Keratinocyte (primary cell): ENCODE results near the gene CEP131. TPM values are rescaled to one million over a fixed set of nuclear protein-coding genes. Genes with fewer than 3 reads are reported as not detected.

Experiments
- DNase-seq: peaks from one replicate; pipeline ENCODE4 v3.0.0-alpha.2; 2011; ENCODE audit warnings: low read depth, missing footprints, low spot score
- FAIRE-seq: peaks from 2 replicates; lab custom pipeline; 2011; peaks lifted over from hg19 to GRCh38; lab: Jason Lieb, UNC
- H2AFZ ChIP-seq: 2 replicates; pipeline ENCODE4 v1.6.0; 2012; ENCODE audit warnings: low read length, control low read depth, inconsistent platforms; ENCODE audit not compliant: control insufficient read depth
- H3K27ac ChIP-seq: 2 replicates; pipeline ENCODE4 v1.5.1; 2011; ENCODE audit warnings: low read length; ENCODE audit not compliant: control insufficient read depth, insufficient read depth
- H3K27me3 ChIP-seq: 3 replicates; pipeline ENCODE4 v1.6.0; 2011; ENCODE audit warnings: low read length; ENCODE audit not compliant: control insufficient read depth, insufficient read depth; ENCODE audit errors: extremely low read depth
- H3K36me3 ChIP-seq, 2 experiments: 2 replicates in 1 of 2; 3 replicates in 1 of 2; pipeline ENCODE4 v1.5.1; 2011; ENCODE audit warnings: low read length in 2 of 2, mild to moderate bottlenecking in 1 of 2; ENCODE audit not compliant: control insufficient read depth in 2 of 2, insufficient read depth in 2 of 2; ENCODE audit errors: extremely low read depth in 1 of 2
- H3K4me1 ChIP-seq: 3 replicates; pipeline ENCODE4 v1.5.1; 2011; ENCODE audit warnings: low read length; ENCODE audit not compliant: control insufficient read depth, insufficient read depth; ENCODE audit errors: extremely low read depth
- H3K4me2 ChIP-seq: 3 replicates; pipeline ENCODE4 v1.6.0; 2011; ENCODE audit warnings: low read depth, low read length; ENCODE audit not compliant: control insufficient read depth, insufficient read depth; ENCODE audit errors: extremely low read depth
- H3K4me3 ChIP-seq, 3 experiments: fragments of 200-600 bp in 1 of 3; sonication (generic) in 1 of 3; 2 replicates in 2 of 3; 3 replicates in 1 of 3; pipeline ENCODE4 v1.5.1; 2011 to 2016; ENCODE audit warnings: low read length in 3 of 3, mild to moderate bottlenecking in 3 of 3, control low read depth in 2 of 3, inconsistent platforms in 1 of 3, low read depth in 1 of 3, mixed read lengths in 1 of 3, mixed run types in 1 of 3, moderate library complexity in 1 of 3; ENCODE audit not compliant: control insufficient read depth in 2 of 3, insufficient read depth in 2 of 3; ENCODE audit errors: extremely low read depth in 1 of 3
- H3K79me2 ChIP-seq: 2 replicates; pipeline ENCODE4 v1.6.0; 2012; ENCODE audit warnings: low read length; ENCODE audit not compliant: control insufficient read depth, insufficient read depth
- H3K9ac ChIP-seq: 3 replicates; pipeline ENCODE4 v1.6.0; 2011; ENCODE audit warnings: low read length; ENCODE audit not compliant: control insufficient read depth, insufficient read depth; ENCODE audit errors: extremely low read depth
- H3K9me1 ChIP-seq: 3 replicates; pipeline ENCODE4 v1.6.0; 2011; ENCODE audit warnings: low read length; ENCODE audit not compliant: control insufficient read depth, insufficient read depth; ENCODE audit errors: extremely low read depth
- H3K9me3 ChIP-seq: 2 replicates; pipeline ENCODE4 v1.5.1; 2012; ENCODE audit warnings: low read depth, low read length; ENCODE audit not compliant: control insufficient read depth
- H4K20me1 ChIP-seq: 3 replicates; pipeline ENCODE4 v1.6.0; 2011; ENCODE audit warnings: low read length; ENCODE audit not compliant: control insufficient read depth, insufficient read depth; ENCODE audit errors: extremely low read depth
- EZH2 ChIP-seq: IDR thresholded peaks from one replicate; pipeline ENCODE4 v1.6.1; 2012; ENCODE audit warnings: inconsistent platforms, mild to moderate bottlenecking, low read length, moderate library complexity
- dilution Hi-C: fragments of 300-500 bp; cut with MboI; formaldehyde crosslinking; loops from one replicate; pipeline ENCODE4 v1.7.0; 2020; ENCODE audit warnings: low sequenced_read_pairs; ENCODE audit not compliant: extremely low pct_ligation_motif_present
- polyA plus RNA-seq, 5 experiments: library from polyadenylated mRNA; depleted of rRNA in 3 of 5; stranded (reverse) in 3 of 5; stranded (forward) in 1 of 5; unstranded in 1 of 5; fragments of >200 nt; gene quantifications; 1 replicate in 1 of 5; 2 replicates in 3 of 5; 3 replicates in 1 of 5; pipeline versions ENCODE4 v1.2.1 to v1.2.3, GENCODE V29; 2011 to 2012; ENCODE audit warnings: missing spikeins in 2 of 5, low read depth in 1 of 5, low replicate concordance in 1 of 5
- TF ChIP-seq, protein P1 (sequence below), 3 experiments: IDR thresholded peaks in 1 of 3; conservative IDR thresholded peaks in 1 of 3; optimal IDR thresholded peaks in 1 of 3; 2 replicates in 2 of 3; 3 replicates in 1 of 3; pipeline versions ENCODE3 to v1.5.1; 2011; ENCODE audit warnings: low read length in 3 of 3, mild to moderate bottlenecking in 3 of 3, moderate library complexity in 2 of 3, control low read depth in 1 of 3, inconsistent platforms in 1 of 3; ENCODE audit not compliant: insufficient read depth in 2 of 3; ENCODE audit errors: extremely low read depth in 1 of 3

CEP131 gene
- polyA plus RNA-seq, 1 donor (not counting 4 experiments of a cell fraction or from before 2014, with no cell fraction given) = 2.6 TPM

DNA sequence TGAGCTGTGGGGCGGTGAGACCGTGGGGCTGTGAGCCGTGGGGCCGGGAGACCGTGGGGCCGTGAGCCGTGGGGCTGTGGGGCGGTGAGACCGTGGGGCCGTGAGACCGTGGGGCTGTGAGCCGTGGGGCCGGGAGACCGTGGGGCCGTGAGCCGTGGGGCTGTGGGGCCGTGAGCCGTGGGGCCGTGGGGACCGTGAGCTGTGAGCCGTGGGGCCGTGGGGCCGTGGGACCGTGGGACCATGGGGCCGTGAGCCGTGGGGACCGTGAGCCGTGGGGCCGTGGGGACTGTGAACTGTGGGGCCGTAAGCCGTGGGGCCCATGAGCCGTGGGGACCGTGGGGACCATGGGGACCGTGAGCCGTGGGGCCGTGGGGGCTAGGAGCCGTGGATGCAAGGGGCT is 82.1 kb downstream of the CEP131 start:
- TF ChIP-seq, protein P1, sequence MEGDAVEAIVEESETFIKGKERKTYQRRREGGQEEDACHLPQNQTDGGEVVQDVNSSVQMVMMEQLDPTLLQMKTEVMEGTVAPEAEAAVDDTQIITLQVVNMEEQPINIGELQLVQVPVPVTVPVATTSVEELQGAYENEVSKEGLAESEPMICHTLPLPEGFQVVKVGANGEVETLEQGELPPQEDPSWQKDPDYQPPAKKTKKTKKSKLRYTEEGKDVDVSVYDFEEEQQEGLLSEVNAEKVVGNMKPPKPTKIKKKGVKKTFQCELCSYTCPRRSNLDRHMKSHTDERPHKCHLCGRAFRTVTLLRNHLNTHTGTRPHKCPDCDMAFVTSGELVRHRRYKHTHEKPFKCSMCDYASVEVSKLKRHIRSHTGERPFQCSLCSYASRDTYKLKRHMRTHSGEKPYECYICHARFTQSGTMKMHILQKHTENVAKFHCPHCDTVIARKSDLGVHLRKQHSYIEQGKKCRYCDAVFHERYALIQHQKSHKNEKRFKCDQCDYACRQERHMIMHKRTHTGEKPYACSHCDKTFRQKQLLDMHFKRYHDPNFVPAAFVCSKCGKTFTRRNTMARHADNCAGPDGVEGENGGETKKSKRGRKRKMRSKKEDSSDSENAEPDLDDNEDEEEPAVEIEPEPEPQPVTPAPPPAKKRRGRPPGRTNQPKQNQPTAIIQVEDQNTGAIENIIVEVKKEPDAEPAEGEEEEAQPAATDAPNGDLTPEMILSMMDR (optimal IDR thresholded peaks at IDR 0.05 in 1 of 3, IDR thresholded peaks at IDR 0.05 in 1 of 3, conservative IDR thresholded peaks at IDR 0.05 in 1 of 3; ENCODE audit: extremely low read depth in 1 of 3, insufficient read depth in 2 of 3, low read length in 3 of 3) = no peak
- no peak for TF ChIP-seq EZH2
- Histone ChIP-seq H3K27me3 (peaks cover 12% of the 10 kb centered on the region), H4K20me1 (no peaks in the 10 kb centered on the region), H2AFZ (no peak overlapping the region), H3K27ac (no peak overlapping the region), H3K9me3 (peaks cover 7% of the 10 kb centered on the region), H3K4me2 (no peak overlapping the region), H3K79me2 (no peaks in the 10 kb centered on the region), H3K9me1 (no peaks in the 10 kb centered on the region), H3K4me3 (no peak overlapping the region), H3K9ac (no peak overlapping the region), H3K4me1 (no peaks in the 10 kb centered on the region), H3K36me3 (no peaks in the 10 kb centered on the region)
- DNase-seq = no peak
- dilution Hi-C loops = no loop called here
- FAIRE-seq = no peak

DNA sequence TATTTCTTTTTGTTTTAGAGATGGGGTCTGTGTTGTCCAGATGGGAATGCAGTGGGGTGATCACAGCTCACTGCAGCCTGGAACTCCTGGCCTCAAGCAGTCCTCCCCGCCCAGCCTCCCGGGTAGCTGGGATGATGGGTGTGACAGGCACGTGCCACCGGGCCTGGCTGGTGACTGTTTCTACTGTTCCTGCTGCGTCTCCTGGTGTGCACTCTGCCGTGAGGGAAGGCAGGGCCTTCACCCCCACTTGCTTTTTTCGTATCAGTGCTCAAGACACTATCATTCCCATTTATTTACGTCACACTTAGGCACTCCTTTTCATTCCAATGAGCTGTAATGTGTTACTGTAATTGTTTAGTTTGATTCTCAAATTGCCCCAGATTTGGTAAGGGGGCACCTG is 82.7 kb downstream of the CEP131 start:
- dilution Hi-C loops = no loop called here
- Histone ChIP-seq H3K79me2 (no peaks in the 10 kb centered on the region), H3K36me3 (no peaks in the 10 kb centered on the region), H3K4me3 (no peak overlapping the region), H4K20me1 (no peaks in the 10 kb centered on the region), H3K9me3 (peaks cover 7% of the 10 kb centered on the region), H3K4me1 (no peaks in the 10 kb centered on the region), H3K9ac (no peak overlapping the region), H3K4me2 (no peak overlapping the region), H3K27ac (no peak overlapping the region), H2AFZ (no peak overlapping the region), H3K27me3 (peaks cover 19% of the 10 kb centered on the region), H3K9me1 (no peaks in the 10 kb centered on the region)
- TF ChIP-seq, protein P1 (optimal IDR thresholded peaks at IDR 0.05 in 1 of 3, IDR thresholded peaks at IDR 0.05 in 1 of 3, conservative IDR thresholded peaks at IDR 0.05 in 1 of 3; ENCODE audit: extremely low read depth in 1 of 3, insufficient read depth in 2 of 3, low read length in 3 of 3) = no peak
- no peak for TF ChIP-seq EZH2
- no peak for DNase-seq
- FAIRE-seq = no peak

Other genes with a start within 250 kb of the CEP131 start
- 14.5 to 26.7 TPM (median 20.9 TPM) in 3 replicates for gene CHMP6, start 231.1 kb downstream of the CEP131 start, polyA plus RNA-seq
- 48.9 to 74.4 TPM (median 56.7 TPM) in 3 replicates for gene BAIAP2, start 187.8 kb downstream of the CEP131 start, polyA plus RNA-seq
- not detected in 3 replicates for gene PVALEF, start 57.5 kb downstream of the CEP131 start, polyA plus RNA-seq
- 0.16 to 0.54 TPM (median 0.40 TPM) in 3 replicates for gene AATK, start 56.7 kb downstream of the CEP131 start, polyA plus RNA-seq
- 7.1 to 11.5 TPM (median 8.8 TPM) in 3 replicates for gene TEPSIN, start 16.1 kb upstream of the CEP131 start, polyA plus RNA-seq
- gene NDUFAF8, start 16.4 kb upstream of the CEP131 start, polyA plus RNA-seq = 99.5 to 171 TPM (median 109 TPM) in 3 replicates
- 16.8 to 21.2 TPM (median 20.9 TPM) in 3 replicates for gene SLC38A10, start 72.3 kb upstream of the CEP131 start, polyA plus RNA-seq
- gene BAHCC1, start 172.5 kb upstream of the CEP131 start, polyA plus RNA-seq = 0.52 to 1.0 TPM (median 0.80 TPM) in 3 replicates